ENCODE measurements around the gene CREBBP.

The CREBBP gene

DNA sequence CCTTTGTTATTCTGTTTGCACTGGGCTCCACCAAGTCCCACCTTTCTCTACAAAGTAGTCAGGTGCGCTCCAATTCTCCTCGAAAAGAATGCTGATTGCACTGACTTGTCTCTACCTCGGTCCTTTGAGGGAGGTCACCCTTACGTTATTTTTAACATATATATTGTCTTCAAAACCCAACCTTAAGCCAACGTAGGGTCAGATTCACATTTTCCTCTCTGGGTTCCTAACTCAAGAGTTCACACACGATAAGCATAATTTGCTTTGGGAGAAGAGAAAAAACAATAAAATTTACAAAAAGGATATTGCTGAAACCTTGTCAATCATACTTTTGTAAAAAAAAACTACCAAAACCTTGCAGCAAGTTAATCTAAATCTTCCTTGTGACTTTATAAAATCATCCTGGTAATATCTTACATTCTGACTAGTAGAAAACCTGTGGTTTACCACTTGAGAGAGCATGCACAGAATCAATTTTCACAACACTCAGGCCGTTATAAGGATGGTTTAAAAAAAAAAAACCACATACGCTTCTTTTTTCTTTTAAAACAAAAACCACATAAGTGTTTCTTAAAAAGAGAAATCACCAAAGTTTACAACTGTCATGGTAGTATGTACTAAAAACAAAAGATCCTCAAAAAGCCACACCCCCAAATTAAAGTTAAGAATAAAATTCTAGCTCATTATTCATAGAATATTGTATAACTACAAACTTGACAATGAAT, 91.0 kb downstream of the CREBBP start:
- DNase-seq = no peak

DNA sequence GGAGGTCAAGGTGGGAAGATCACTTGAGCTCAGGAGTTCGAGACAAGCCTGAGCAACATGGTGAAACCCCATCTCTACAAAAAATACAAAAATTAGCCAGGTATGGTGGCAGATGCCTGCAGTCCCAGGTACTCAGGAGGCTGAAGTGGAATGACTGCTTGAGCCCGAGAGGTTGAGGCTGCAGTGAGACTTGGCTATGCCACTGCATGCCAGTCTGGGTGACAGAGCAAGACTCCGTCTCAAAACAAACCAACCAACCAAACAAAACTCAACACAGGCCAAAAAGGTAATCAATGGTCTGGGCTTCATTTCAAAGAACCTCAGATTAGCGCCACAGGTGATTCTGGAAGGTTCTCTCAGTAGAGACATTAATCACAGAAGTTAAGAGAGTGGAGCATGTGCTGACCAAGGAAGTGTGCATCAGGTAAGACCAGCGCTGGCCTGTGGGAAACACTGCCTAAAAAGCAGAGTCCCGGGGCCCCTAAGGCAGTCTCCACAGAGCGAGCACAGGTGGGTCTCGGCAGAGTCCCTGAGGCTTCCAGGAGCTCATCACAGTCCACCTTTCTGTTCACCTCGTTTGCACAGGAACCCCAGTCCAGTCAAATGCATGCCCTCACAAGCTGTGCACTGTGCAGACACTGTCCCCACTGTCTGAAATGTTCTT, 91.7 kb downstream of the CREBBP start:
- no peak for DNase-seq

DNA sequence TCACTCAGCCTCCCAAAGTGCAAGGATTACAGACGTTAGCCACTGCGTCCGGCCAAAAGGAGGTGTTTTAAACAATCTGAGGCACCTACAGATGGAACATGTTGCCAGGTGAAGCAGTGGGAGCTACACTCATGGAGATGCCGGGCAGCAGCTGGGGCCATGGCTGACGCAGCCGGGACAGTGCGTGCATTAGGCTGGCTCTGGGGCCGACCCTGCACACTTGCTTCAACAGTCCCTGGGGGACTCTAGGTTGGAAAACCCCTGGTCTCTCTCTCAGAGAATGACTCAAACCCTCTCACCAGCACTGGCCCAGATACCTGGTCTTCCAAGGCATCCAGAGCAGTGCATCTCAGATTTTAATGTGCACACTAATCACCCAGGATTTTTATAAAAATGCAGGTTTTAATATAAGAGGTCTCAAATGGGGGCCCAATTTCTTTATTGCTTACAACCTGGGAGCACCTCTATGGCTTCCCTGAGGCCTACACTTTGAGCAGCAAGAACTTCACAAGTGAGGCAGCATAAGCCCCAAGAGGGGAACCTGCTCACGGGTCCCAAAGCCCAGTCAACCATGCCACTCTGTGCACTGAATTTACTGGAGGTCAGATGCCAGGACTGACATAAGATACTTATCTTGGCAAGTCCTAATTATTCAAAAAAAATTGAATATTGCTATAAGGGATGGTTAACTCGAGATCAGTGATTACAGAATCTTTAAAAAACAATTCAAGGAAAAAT, 92.4 kb downstream of the CREBBP start:
- no peak for DNase-seq

- no peak for DNase-seq
These were observed 95.1 kb downstream of the CREBBP start for GRCh38 chr16:3785413-3785812.

DNA sequence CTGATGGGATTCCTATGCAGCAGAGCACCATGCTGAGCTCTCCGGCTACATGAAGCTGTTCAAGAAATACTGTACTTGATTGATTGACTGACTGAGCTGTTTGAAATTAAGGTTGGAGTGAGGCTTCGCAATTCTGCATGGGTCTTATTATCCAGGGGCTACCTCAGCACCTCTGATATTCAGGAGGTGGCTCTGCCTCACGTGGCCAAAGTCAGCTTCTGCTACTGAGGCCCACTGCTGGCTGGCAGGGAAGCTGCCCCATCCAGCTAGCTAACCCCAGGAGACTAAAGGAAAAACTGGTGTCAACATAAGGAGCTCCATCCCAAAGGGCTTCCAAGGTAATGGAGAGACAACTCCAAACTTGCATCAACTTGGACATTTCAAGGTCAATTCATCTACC, 97.0 kb downstream of the CREBBP start:
- DNase-seq = no peak

- DNase-seq = no peak
These were observed 97.9 kb downstream of the CREBBP start for GRCh38 chr16:3782566-3782965.

DNA sequence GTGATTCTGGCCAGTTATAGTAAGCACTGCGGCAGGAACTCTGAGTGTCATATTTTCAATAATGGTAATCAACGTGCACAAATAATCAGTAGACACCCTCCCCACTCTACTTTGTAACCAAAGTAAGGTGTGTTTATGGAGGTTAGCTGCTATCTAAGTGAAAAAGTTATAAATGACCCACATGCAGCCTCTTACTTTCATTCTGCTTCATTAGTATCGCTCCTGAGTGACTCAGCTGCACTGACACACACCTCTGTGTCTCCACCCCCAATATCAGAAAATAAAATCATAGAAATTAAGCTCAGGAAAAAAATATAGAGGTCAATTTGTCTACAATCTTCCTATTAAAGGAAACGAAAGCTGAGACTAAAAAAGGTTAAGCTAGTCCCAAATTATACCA, 99.1 kb downstream of the CREBBP start:
- no peak for DNase-seq

DNA sequence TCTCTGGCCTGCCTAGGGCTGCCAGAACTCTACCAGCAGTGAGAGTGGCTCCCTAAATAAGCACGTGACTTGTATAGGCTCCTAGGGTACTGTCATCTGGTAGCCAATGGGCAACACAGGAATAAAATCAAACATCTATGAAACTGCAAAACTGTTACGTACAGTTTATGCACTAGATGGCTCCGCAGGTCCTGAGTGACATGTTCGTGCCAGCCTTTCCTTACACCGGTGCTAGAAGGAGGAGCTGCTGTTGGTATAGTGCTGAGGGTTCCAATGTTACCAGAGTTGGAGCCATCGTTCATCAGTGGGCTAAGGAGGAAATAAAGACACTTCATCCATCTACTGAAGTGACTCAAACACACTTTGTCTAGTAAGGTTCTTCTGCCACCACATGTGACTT, 99.9 kb downstream of the CREBBP start:
- DNase-seq = no peak

- DNase-seq = peak; percentile 52
These were observed 104.2 kb downstream of the CREBBP start for GRCh38 chr16:3776316-3776715.

DNA sequence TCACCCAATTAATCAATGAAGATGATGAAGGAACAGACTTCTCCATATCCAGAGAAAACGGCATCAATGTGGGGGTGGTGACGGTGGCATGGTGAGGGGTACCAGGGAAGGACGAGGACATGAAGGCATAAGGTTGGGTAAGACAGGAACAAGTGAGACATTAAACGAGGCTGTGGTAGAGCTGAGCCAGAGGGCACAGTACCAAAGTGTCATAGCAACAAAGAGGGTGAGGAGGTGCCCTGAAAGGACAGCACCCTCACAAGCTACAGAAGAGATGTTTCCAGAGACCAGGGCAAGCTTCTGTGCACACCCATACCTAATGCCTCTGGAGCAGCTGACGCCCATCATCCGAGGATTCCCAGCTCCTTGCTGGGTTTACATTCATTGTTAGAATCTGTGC, 105.7 kb downstream of the CREBBP start:
- no peak for DNase-seq

DNA sequence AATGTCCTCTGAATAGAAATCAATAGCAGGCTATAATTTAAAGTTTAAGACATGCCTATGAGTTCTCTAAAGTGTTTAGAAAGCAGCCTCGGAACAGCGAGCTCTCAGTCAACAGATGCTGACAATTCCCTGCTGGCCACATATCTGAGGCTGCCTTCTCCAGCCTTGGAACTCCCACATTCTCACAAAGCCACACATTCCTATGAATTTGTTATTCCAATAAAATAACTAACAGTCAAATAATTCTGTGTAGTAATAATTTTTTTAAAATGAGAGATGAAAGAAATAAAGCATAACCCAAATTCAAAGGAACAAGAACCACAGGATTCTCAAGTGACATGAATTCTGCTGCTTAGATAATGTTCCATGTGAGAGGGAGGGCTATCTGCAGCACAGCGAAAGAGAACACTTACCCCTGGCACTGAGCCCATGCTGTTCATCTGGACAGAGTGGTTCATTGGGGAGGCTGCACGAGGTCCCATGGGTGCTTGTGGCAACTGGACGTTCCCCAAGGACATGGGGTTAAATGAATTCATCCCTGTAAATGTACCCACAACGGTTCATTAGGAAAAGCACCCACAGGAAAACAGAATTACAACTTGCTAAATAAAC, 106.3 kb downstream of the CREBBP start:
- DNase-seq = no peak

DNA sequence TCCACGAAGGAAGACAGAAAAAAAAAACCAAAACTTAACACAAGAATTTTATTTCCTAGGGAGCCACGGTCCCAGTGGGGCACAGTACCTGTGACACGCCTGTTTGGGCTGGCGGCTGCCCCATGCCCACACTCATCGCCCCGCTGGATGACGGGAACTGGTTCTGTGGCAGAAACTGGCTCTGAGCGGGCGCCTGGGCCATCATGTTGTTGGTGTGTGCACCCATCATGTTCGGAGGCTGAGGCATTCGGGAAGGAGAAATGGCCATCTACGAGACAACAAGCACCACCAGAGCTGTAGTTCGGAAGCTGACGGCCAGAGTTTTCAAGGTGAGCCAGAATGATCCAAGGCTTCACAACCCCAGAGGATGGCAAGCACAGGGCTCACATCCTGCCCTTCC, 106.8 kb downstream of the CREBBP start:
- DNase-seq = no peak

GRCh38 chr16:3771513-3771912, 109.0 kb downstream of the CREBBP start:
- DNase-seq = no peak

- no peak for DNase-seq
These were observed 110.0 kb downstream of the CREBBP start for GRCh38 chr16:3770530-3770929.

GRCh38 chr16:3769942-3770341, 110.6 kb downstream of the CREBBP start:
- DNase-seq = no peak

- no peak for DNase-seq
These were observed 111.5 kb downstream of the CREBBP start for GRCh38 chr16:3769013-3769412.

- DNase-seq = no peak
These were observed 113.1 kb downstream of the CREBBP start for GRCh38 chr16:3767333-3767986.

DNA sequence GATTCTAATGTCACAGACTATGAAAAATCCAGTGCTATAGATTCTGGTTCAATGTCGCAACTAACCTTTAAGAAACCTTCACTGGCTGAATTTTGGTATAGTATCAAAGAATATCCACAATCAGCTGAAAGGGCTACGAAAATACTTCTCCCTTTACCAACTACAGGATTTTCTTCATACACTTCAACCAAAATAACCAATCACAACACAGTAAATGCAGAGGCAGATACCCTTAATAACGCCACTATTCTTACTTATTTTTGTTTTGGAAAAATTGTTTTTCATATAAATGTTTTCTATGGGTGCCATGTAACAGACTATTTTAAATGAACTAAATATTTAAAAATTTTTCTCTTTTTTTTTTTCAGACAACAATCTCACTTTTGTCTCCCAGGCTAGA, 114.3 kb downstream of the CREBBP start:
- DNase-seq = no peak

GRCh38 chr16:3764409-3764808, 116.1 kb downstream of the CREBBP start:
- DNase-seq = no peak

DNA sequence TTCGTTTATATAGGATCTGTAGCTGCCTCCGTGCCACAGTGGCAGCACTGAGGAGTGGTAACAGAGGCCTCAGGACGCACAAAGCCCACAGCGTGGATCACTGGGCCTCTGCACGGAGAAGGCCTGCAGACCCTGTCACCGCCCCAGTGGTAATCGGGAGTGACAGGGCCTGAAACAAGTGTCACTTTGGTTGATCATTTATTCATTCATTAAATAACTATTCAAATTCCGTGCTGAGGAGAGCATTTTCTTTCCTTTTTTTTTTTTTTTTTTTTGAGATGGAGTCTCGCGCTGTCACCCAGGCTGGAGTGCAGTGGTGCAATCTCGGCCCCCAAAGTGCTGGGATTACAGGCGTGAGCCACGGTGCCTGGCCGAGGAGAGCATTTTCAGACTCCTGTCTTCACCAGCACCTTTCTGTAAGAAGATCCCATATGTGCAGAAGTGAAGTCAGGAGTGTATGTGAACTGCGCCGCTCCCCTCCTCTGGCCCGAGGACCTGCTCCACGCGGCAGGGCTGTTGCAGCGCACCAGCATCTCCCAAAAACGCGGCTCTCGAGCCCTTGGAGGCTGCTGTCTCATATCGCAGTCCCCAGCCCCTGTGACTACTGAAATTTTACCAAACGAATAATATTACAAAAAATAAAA, 118.3 kb downstream of the CREBBP start:
- DNase-seq = no peak

DNA sequence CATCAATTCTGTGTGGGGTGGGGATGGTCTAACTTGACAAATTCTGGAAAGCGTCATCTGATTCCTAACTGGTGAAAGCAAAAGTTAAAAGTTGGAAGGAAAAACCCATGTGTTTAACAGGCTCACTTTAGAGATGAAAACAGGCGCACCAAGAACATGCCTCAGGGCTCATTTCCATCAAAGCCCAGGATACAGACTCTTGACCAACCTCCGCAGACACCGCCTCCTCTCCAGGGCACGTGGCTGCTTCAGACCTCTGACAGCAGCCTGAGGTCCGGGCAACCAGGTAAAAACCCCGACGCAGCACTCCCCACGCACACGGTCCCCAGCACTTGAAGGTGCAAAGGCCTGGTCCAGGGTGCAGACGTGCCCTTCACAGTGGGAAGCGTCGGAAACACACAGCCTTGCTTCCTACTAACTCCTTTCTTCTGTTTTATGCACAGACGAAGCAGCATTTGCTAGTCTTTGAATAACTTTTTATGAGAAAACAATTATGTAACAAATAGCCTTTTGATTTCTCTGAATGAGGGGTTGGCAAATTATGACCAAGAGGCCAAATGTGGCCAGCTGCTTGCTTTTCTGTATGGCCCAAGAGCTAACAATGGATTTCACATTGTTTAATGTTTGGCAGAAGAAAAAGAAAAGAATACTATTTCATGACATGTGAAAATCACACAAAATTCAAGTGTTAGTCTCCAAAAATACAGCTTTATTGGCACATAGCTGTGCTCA, 119.0 kb downstream of the CREBBP start:
- no peak for DNase-seq

- no peak for DNase-seq
These were observed 120.0 kb downstream of the CREBBP start for GRCh38 chr16:3760518-3760917.

All from activated CD8-positive, alpha-beta memory T cell treated with anti-CD3 and anti-CD28 coated beads for 24 hours (primary cell).